Measurements from ENCODE around the gene POU4F1. TPM values are rescaled to one million over a fixed set of nuclear protein-coding genes. Genes with fewer than 3 reads are reported as not detected.

Gene POU4F1
- total and polyA plus RNA-seq, 9 donors = 0.76 to 17.9 (median 8.8) TPM

GRCh38 chr13:78630511-78630910 is 27.2 kb upstream of the POU4F1 start:
- Histone ChIP-seq H3K27me3 (ENCODE audit: control insufficient read depth, insufficient read depth, low read length) (no peaks in the 10 kb centered on the region), H3K27ac (ENCODE audit: low read length) (no peak overlapping the region), H3K4me3 (ENCODE audit: low read length) (no peak overlapping the region), H3K36me3 (ENCODE audit: control insufficient read depth, insufficient read depth, low read length) (peaks cover 15% of the 10 kb centered on the region), H3K9me3 (replicated peaks; ENCODE audit: control insufficient read depth, low read depth, low read length) (no peaks in the 10 kb centered on the region), H3K4me1 (ENCODE audit: control insufficient read depth, insufficient read depth, low read length) (no peaks in the 10 kb centered on the region)
- DNase-seq = no peak
- WGBS (ENCODE audit: insufficient coverage) = 60% methylated on average over 1 of the region's 1 CpG

DNA sequence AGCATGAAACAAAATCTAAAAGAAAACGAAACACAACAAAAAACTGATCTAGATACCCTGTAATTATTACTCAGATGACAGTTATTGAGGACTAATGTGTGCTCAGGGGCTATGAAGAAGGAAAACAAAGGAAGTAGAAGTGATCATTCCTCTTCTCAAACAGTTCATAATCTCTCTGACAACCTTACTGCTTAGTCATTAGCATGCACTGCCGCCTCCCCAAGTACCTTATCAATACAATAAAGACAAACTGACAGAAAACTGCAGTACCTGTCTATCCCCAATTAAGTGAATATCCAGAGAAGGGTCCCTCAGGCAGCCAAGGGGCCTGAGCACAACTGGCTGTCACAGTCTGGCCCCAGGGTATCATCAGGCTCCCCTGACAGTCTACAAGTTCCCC is 22.0 kb upstream of the POU4F1 start:
- H3K4me1 ChIP-seq (ENCODE audit: control insufficient read depth, insufficient read depth, low read length) = no peaks in the 10 kb centered on the region
- no peaks in the 10 kb centered on the region for H3K27me3 ChIP-seq (ENCODE audit: control insufficient read depth, insufficient read depth, low read length)
- no peaks in the 10 kb centered on the region for H3K9me3 ChIP-seq (replicated peaks; ENCODE audit: control insufficient read depth, low read depth, low read length)
- peaks cover 7% of the 10 kb centered on the region for H3K36me3 ChIP-seq (ENCODE audit: control insufficient read depth, insufficient read depth, low read length)
- no peak for DNase-seq
- H3K27ac ChIP-seq (ENCODE audit: low read length) = no peak overlapping the region
- 100% methylated on average over 1 of the region's 2 CpGs for WGBS (ENCODE audit: insufficient coverage)
- no peak overlapping the region for H3K4me3 ChIP-seq (ENCODE audit: low read length)

DNA sequence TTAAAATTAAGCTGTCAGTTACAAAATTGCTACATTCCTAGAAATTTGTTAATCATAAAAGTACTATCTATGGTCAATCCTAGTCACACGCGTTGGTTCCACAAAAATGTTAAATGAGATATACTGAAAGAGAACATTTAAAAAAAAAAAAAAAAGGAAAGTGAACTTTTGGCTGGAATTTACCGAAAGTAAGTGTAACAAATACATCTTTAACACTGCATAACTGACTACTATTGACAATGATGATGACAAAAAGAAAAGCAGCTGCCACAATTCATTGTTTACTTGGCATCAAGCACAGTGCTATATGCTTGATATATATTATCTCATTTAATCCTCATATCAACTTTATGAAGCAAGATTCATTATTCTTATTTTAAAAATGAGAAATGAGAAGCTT is 19.8 kb upstream of the POU4F1 start:
- Histone ChIP-seq H3K36me3 (ENCODE audit: control insufficient read depth, insufficient read depth, low read length) (peaks cover 5% of the 10 kb centered on the region), H3K9me3 (replicated peaks; ENCODE audit: control insufficient read depth, low read depth, low read length) (no peaks in the 10 kb centered on the region), H3K4me3 (ENCODE audit: low read length) (no peak overlapping the region), H3K27me3 (ENCODE audit: control insufficient read depth, insufficient read depth, low read length) (no peaks in the 10 kb centered on the region), H3K4me1 (ENCODE audit: control insufficient read depth, insufficient read depth, low read length) (no peaks in the 10 kb centered on the region), H3K27ac (ENCODE audit: low read length) (no peak overlapping the region)
- WGBS (ENCODE audit: insufficient coverage) = no CpG with 5 or more reads among the region's 3 CpGs
- no peak for DNase-seq

GRCh38 chr13:78620936-78621470 is 17.7 kb upstream of the POU4F1 start:
- WGBS (ENCODE audit: insufficient coverage) = 50% methylated on average over 1 of the region's 2 CpGs
- Histone ChIP-seq H3K4me1 (ENCODE audit: control insufficient read depth, insufficient read depth, low read length) (no peaks in the 10 kb centered on the region), H3K4me3 (ENCODE audit: low read length) (no peak overlapping the region), H3K36me3 (ENCODE audit: control insufficient read depth, insufficient read depth, low read length) (peaks cover 4% of the 10 kb centered on the region), H3K9me3 (replicated peaks; ENCODE audit: control insufficient read depth, low read depth, low read length) (no peaks in the 10 kb centered on the region), H3K27me3 (ENCODE audit: control insufficient read depth, insufficient read depth, low read length) (no peaks in the 10 kb centered on the region), H3K27ac (ENCODE audit: low read length) (no peak overlapping the region)
- no peak for DNase-seq

- no CpG with 5 or more reads among the region's 1 CpG for WGBS (ENCODE audit: insufficient coverage)
- no peaks in the 10 kb centered on the region for H3K27me3 ChIP-seq (ENCODE audit: control insufficient read depth, insufficient read depth, low read length)
Measured at GRCh38 chr13:78618411-78618810, 15.1 kb upstream of the POU4F1 start.

DNA sequence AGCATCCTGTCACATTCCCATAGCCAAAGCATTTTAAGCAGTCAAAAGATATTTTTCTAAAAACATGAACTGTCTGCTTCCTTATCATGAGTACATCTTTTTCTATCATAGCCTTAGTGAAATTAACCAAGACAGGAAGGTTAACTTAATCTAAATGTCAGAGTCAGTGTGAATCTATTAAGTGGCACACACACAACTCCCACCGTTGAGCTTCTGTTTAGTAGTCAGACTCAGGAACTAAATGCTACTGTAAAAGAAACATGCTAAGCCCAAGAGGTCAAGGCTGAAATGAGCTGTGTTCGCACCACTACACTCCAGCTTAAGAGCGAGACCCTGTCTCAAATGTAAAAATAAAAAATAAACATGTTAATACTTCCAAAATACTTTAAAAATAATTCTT is 7.7 kb upstream of the POU4F1 start:
- no peak for DNase-seq
- peaks cover 42% of the 10 kb centered on the region for H3K27me3 ChIP-seq (ENCODE audit: control insufficient read depth, insufficient read depth, low read length)
- peaks cover 5% of the 10 kb centered on the region for H3K36me3 ChIP-seq (ENCODE audit: control insufficient read depth, insufficient read depth, low read length)
- H3K27ac ChIP-seq (ENCODE audit: low read length) = no peak overlapping the region
- no CpG with 5 or more reads among the region's 3 CpGs for WGBS (ENCODE audit: insufficient coverage)
- no peaks in the 10 kb centered on the region for H3K9me3 ChIP-seq (replicated peaks; ENCODE audit: control insufficient read depth, low read depth, low read length)
- H3K4me3 ChIP-seq (ENCODE audit: low read length) = no peak overlapping the region
- peaks cover 27% of the 10 kb centered on the region for H3K4me1 ChIP-seq (ENCODE audit: control insufficient read depth, insufficient read depth, low read length)

More at GRCh38 chr13:78618411-78618810, 15.1 kb upstream of the POU4F1 start:
- DNase-seq = no peak
- Histone ChIP-seq H3K4me1 (ENCODE audit: control insufficient read depth, insufficient read depth, low read length) (no peaks in the 10 kb centered on the region), H3K36me3 (ENCODE audit: control insufficient read depth, insufficient read depth, low read length) (peaks cover 9% of the 10 kb centered on the region), H3K9me3 (replicated peaks; ENCODE audit: control insufficient read depth, low read depth, low read length) (no peaks in the 10 kb centered on the region), H3K4me3 (ENCODE audit: low read length) (no peak overlapping the region), H3K27ac (ENCODE audit: low read length) (no peak overlapping the region)

- no CpG with 5 or more reads among the region's 4 CpGs for WGBS (ENCODE audit: insufficient coverage)
- H3K4me3 ChIP-seq (ENCODE audit: low read length) = no peak overlapping the region
- peaks cover 48% of the 10 kb centered on the region for H3K27me3 ChIP-seq (ENCODE audit: control insufficient read depth, insufficient read depth, low read length)
- no peak overlapping the region for H3K27ac ChIP-seq (ENCODE audit: low read length)
- H3K9me3 ChIP-seq (replicated peaks; ENCODE audit: control insufficient read depth, low read depth, low read length) = no peaks in the 10 kb centered on the region
- H3K4me1 ChIP-seq (ENCODE audit: control insufficient read depth, insufficient read depth, low read length) = peaks cover 27% of the 10 kb centered on the region
- no peak for DNase-seq
- peaks cover under 1% of the 10 kb centered on the region for H3K36me3 ChIP-seq (ENCODE audit: control insufficient read depth, insufficient read depth, low read length)
Measured at GRCh38 chr13:78610381-78610883, 7.1 kb upstream of the POU4F1 start.

DNA sequence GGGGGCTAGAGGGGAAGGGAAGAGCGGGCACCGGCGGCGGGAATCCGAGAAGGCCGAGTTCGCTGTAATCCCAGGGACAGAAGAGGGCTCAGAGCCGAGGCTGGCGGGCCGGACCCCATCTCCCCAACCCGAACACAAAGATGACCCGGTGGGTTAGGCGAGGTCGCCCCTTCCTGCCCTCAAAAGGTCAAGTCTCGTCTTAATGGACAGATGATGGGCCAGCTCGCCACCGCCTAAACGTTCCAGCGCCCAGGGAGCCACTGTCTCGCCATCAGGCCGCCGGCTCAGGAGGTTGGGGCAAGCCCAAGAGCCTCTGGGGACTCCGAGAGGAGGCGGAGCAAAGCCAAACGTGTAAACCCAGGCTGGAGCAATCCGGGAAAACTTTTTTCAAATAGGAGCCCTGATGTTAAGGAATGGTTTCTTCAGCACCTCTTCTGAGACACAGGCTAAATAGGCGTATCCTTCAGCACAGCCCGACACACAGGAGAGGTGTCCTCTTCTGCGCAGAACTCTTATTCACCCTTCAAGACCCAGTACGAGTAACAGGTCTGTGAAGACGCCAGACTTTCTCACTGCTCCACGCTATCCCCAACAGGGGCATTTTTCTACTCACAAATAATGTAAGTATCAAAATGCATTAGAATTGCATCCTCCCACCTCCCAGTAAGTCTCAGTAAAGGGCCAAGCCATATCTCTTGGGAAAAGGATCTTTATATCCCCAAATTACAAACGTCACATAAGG is 6.3 kb upstream of the POU4F1 start:
- Histone ChIP-seq H3K9me3 (replicated peaks; ENCODE audit: control insufficient read depth, low read depth, low read length) (no peaks in the 10 kb centered on the region), H3K27ac (ENCODE audit: low read length) (no peak overlapping the region), H3K36me3 (ENCODE audit: control insufficient read depth, insufficient read depth, low read length) (no peaks in the 10 kb centered on the region), H3K4me3 (ENCODE audit: low read length) (peak overlapping the region; percentile 39), H3K4me1 (ENCODE audit: control insufficient read depth, insufficient read depth, low read length) (peaks cover 27% of the 10 kb centered on the region), H3K27me3 (ENCODE audit: control insufficient read depth, insufficient read depth, low read length) (peaks cover 56% of the 10 kb centered on the region)
- 7% methylated on average over 23 of the region's 33 CpGs for WGBS (ENCODE audit: insufficient coverage)
- DNase-seq = no peak

DNA sequence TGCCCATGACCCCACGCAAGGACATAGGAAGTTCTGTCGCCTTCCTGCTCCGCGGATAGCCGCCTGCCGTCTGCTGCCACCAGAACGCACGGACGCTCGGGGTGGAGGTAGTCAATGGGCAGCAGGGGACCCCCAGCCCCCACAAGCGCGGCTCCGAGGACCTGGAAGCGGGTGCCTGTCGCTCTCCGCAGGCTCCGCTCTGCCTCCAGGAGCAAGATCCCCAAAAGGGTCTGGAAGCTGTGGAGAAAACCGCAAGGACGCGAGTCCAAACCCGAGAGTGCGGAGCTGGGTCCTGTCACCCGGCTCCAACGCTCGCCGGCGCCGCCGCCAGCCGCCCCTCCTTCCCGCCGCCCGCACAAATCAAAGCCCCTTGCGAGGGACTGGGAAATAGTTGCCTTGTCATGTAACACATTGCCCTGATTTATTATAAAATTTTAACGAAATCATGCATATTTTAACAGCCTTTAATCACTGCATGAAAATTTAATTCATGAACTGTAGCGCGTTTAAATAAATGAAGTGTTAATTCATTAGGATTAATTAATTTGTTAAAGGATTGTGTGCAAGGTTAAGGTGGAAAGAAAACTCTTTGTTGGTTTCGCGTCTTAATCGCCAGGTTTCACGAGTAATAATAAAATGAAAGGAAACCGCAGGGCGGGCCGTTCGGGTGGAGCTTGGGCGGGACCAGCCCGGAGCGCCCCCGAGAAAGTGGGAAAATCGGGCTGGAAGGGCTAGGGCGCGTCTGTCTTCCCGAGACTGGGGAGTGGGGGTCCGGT is 5.5 kb upstream of the POU4F1 start:
- peak overlapping the region; percentile 39 for H3K4me3 ChIP-seq (ENCODE audit: low read length)
- H3K9me3 ChIP-seq (replicated peaks; ENCODE audit: control insufficient read depth, low read depth, low read length) = no peaks in the 10 kb centered on the region
- H3K36me3 ChIP-seq (ENCODE audit: control insufficient read depth, insufficient read depth, low read length) = no peaks in the 10 kb centered on the region
- WGBS (ENCODE audit: insufficient coverage) = under 1% methylated on average over 39 of the region's 54 CpGs
- H3K4me1 ChIP-seq (ENCODE audit: control insufficient read depth, insufficient read depth, low read length) = peaks cover 27% of the 10 kb centered on the region
- peaks cover 63% of the 10 kb centered on the region for H3K27me3 ChIP-seq (ENCODE audit: control insufficient read depth, insufficient read depth, low read length)
- DNase-seq = no peak
- H3K27ac ChIP-seq (ENCODE audit: low read length) = no peak overlapping the region

DNA sequence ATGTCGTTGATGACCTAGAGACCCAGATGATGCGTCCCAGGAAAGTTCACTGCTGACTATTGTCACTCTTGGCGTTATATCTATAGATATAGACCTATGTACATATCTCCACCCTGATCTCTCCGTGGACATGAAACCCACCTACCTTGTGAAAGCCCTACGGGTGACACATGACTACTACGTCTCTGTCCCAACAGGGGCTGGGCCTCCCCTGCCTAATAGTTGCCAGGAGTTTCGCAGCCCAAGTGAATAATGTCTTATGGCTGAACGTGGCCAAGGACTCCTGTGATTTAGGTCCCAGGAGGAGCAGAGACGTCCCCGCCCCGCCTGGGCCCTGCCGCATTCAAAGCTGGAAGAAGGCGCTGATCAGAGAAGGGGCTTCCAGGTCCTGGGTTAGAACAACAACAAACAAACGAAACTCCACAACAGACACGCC is 4.9 kb upstream of the POU4F1 start:
- peak overlapping the region; percentile 39 for H3K4me3 ChIP-seq (ENCODE audit: low read length)
- no peaks in the 10 kb centered on the region for H3K9me3 ChIP-seq (replicated peaks; ENCODE audit: control insufficient read depth, low read depth, low read length)
- H3K27ac ChIP-seq (ENCODE audit: low read length) = no peak overlapping the region
- WGBS (ENCODE audit: insufficient coverage) = 7% methylated on average over 11 of the region's 15 CpGs
- H3K27me3 ChIP-seq (ENCODE audit: control insufficient read depth, insufficient read depth, low read length) = peaks cover 69% of the 10 kb centered on the region
- DNase-seq = no peak
- peaks cover 29% of the 10 kb centered on the region for H3K4me1 ChIP-seq (ENCODE audit: control insufficient read depth, insufficient read depth, low read length)
- no peaks in the 10 kb centered on the region for H3K36me3 ChIP-seq (ENCODE audit: control insufficient read depth, insufficient read depth, low read length)
